GM19455 (cell line): ENCODE results near the gene SYK.

Experiments
- ATAC-seq: cut with Tn5 transposase; IDR thresholded peaks from one replicate; pipeline ENCODE4 v1.9.1; 2021; ENCODE audit not compliant: unreplicated experiment

Gene SYK

GRCh38 chr9:90933468-90933867, 131.8 kb downstream of the SYK start:
- no peak for ATAC-seq

- ATAC-seq, result no peak
Observed at GRCh38 chr9:90939351-90939750, 137.7 kb downstream of the SYK start.

GRCh38 chr9:90940280-90940679, 138.7 kb downstream of the SYK start:
- no peak for ATAC-seq

GRCh38 chr9:90941661-90942060, 140.0 kb downstream of the SYK start:
- ATAC-seq, result no peak

GRCh38 chr9:90942555-90942954, 140.9 kb downstream of the SYK start:
- ATAC-seq, result peak; percentile 69

- no peak for ATAC-seq
Observed at GRCh38 chr9:90943341-90943740, 141.7 kb downstream of the SYK start.

- no peak for ATAC-seq
Observed at GRCh38 chr9:90945336-90945735, 143.7 kb downstream of the SYK start.

GRCh38 chr9:90946982-90947381, 145.4 kb downstream of the SYK start:
- ATAC-seq, result no peak
